Ishikawa (cell line): ENCODE results near the gene PARD3.
A peak's percentile ranks its signal among the peaks of the same experiment; 100 is the strongest.

Experiments used
- CREB1 ChIP-seq: IDR thresholded peaks from 2 replicates; pipeline ENCODE4 v1.6.1; 2012; ENCODE audit warnings: low read depth
- EP300 ChIP-seq: IDR thresholded peaks from 2 replicates; pipeline ENCODE4 v1.6.1; 2012; ENCODE audit warnings: borderline replicate concordance
- NFIC ChIP-seq: IDR thresholded peaks from 2 replicates; pipeline ENCODE4 v1.6.1; 2012
- TCF12 ChIP-seq: IDR thresholded peaks from 2 replicates; pipeline ENCODE4 v1.6.1; 2012; ENCODE audit warnings: low read depth
- TEAD4 ChIP-seq: IDR thresholded peaks from 2 replicates; pipeline ENCODE4 v1.6.1; 2012
- YY1 ChIP-seq: IDR thresholded peaks from 2 replicates; pipeline ENCODE4 v1.6.1; 2012; ENCODE audit warnings: low read depth
- TF ChIP-seq, protein P1 (sequence below): IDR thresholded peaks from 2 replicates; pipeline ENCODE4 v1.6.1; 2012; ENCODE audit warnings: low read depth, mild to moderate bottlenecking

DNA sequence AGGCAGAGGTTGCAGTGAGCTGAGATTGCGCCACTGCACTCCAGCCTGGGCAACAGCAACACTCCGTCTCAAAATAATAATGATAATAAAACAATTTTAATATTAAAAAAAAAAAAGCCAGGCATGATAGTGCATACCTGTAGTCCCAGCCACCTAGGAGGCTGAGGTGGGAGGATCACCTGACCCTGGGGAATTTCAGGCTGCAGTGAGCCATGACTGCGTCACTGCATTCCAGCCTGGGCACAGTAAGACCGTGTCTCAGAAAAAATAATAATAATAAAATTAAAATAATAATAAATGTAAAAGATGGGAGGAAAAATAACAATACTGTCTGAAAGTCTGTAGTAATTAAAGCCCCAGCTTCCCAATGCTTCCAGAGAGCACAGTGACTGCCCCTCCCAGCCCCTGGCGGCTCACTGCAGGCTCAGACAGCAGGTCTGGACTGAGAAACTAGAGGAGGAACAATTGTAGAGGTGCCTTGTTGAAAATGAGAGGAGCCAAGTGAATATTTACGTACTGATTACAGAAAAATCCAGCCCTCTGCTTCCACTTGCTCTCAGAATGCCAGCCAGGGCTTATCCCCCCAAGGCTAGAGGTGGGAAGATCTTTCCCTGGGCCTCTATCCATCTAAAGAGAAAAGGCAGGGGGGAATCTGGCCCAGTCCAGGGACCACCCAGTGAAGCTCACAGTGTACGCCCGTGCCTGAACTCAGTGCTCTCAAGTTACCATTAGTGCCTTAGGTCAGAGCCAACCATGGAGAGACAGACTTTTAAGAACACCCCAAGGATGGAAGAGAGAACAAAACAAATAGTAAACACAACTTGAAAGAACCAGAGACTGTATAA, 112.8 kb downstream of the PARD3 start:
- TF ChIP-seq TEAD4 (peak; percentile 77), NFIC (no peak), EP300 (no peak), CREB1 (no peak), YY1 (no peak), TCF12 (no peak)
- TF ChIP-seq, protein P1, sequence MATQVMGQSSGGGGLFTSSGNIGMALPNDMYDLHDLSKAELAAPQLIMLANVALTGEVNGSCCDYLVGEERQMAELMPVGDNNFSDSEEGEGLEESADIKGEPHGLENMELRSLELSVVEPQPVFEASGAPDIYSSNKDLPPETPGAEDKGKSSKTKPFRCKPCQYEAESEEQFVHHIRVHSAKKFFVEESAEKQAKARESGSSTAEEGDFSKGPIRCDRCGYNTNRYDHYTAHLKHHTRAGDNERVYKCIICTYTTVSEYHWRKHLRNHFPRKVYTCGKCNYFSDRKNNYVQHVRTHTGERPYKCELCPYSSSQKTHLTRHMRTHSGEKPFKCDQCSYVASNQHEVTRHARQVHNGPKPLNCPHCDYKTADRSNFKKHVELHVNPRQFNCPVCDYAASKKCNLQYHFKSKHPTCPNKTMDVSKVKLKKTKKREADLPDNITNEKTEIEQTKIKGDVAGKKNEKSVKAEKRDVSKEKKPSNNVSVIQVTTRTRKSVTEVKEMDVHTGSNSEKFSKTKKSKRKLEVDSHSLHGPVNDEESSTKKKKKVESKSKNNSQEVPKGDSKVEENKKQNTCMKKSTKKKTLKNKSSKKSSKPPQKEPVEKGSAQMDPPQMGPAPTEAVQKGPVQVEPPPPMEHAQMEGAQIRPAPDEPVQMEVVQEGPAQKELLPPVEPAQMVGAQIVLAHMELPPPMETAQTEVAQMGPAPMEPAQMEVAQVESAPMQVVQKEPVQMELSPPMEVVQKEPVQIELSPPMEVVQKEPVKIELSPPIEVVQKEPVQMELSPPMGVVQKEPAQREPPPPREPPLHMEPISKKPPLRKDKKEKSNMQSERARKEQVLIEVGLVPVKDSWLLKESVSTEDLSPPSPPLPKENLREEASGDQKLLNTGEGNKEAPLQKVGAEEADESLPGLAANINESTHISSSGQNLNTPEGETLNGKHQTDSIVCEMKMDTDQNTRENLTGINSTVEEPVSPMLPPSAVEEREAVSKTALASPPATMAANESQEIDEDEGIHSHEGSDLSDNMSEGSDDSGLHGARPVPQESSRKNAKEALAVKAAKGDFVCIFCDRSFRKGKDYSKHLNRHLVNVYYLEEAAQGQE = no peak
